H1 (cell line): ENCODE data around the gene SNAP25. TPM values are rescaled to one million over a fixed set of nuclear protein-coding genes. Genes with fewer than 3 reads are reported as not detected.

ENCODE experiments used
- BRCA1 ChIP-seq: IDR thresholded peaks from 2 replicates; pipeline ENCODE4 v1.6.1; 2012; ENCODE audit warnings: low read depth, low read length, improper control_type of control experiment
- GABPA ChIP-seq: IDR thresholded peaks from 2 replicates; pipeline ENCODE4 v1.6.1; 2011; ENCODE audit warnings: mild to moderate bottlenecking, low read length, moderate library complexity, borderline replicate concordance; ENCODE audit not compliant: insufficient read depth
- POLR2AphosphoS5 ChIP-seq: IDR thresholded peaks from 2 replicates; pipeline ENCODE4 v1.6.1; 2011; ENCODE audit warnings: low read depth, low read length
- TBP ChIP-seq: IDR thresholded peaks from 2 replicates; pipeline ENCODE4 v1.6.1; 2011; ENCODE audit warnings: low read depth, low read length, improper control_type of control experiment
- polyA plus RNA-seq, 7 experiments: library from polyadenylated mRNA; depleted of rRNA in 3 of 7; stranded (reverse) in 5 of 7; unstranded in 2 of 7; fragments of >200 nt in 5 of 7; fragments of 200-250 nt in 2 of 7; gene quantifications; 1 replicate in 5 of 7; 2 replicates in 1 of 7; 4 replicates in 1 of 7; pipeline versions ENCODE4 v1.2.1 to v1.2.3, GENCODE V29; 2011 to 2013; ENCODE audit warnings: missing spikeins in 2 of 7, mixed read lengths in 2 of 7
- total RNA-seq: library from RNA; stranded (reverse); fragmentation: NEBNext Ultra II Directional; extraction: Animal tissue kit (Norgen Biotek cat#: 25700); gene quantifications from 2 replicates; pipeline ENCODE4 v1.2.1, GENCODE V29; 2021

Gene SNAP25
- total and polyA plus RNA-seq, 2 of the 8 experiments (the other 6 are each of a cell fraction or from before 2014, with no cell fraction given), result 0.51 to 0.52 TPM

GRCh38 chr20:10255846-10256245 is 37.2 kb downstream of the SNAP25 start (continued):
- TF ChIP-seq GABPA (no peak), TBP (no peak), BRCA1 (no peak), POLR2AphosphoS5 (no peak)
